Ectodermal cell (in vitro differentiated cells): ENCODE data around the gene JPT2.

Experiments used
- H3K27ac ChIP-seq: 2 replicates; pipeline ENCODE4 v1.7.0; 2013; ENCODE audit warnings: mild to moderate bottlenecking, low read depth, low read length; ENCODE audit not compliant: insufficient read depth, poor library complexity, severe bottlenecking
- H3K27me3 ChIP-seq: 2 replicates; pipeline ENCODE4 v1.7.0; 2013; ENCODE audit warnings: mild to moderate bottlenecking, low read length; ENCODE audit not compliant: insufficient read depth, control insufficient read depth, poor library complexity, severe bottlenecking
- H3K36me3 ChIP-seq: one replicate; pipeline ENCODE4 v1.7.0; 2013; ENCODE audit warnings: low read length; ENCODE audit not compliant: control insufficient read depth, insufficient read depth
- H3K4me1 ChIP-seq: one replicate; pipeline ENCODE4 v1.7.0; 2013; ENCODE audit warnings: low read length; ENCODE audit not compliant: control insufficient read depth, insufficient read depth
- H3K4me3 ChIP-seq: 2 replicates; pipeline ENCODE4 v1.7.0; 2013; ENCODE audit warnings: low read depth, low read length, control low read depth; ENCODE audit not compliant: insufficient read depth
- H3K9me3 ChIP-seq: 2 replicates; pipeline ENCODE4 v1.7.0; 2013; ENCODE audit warnings: mild to moderate bottlenecking, low read length, moderate library complexity; ENCODE audit not compliant: control insufficient read depth
- WGBS, 2 experiments: methylation state at CpG; one replicate each; pipeline ENCODE4 v1.1.7; 2013; ENCODE audit warnings: missing lambda C conversion rate in 2 of 2; 5-methylcytosine and 5-hydroxymethylcytosine counted together

Gene JPT2

GRCh38 chr16:1661826-1662225 is 16.3 kb upstream of the JPT2 start:
- H3K4me3 ChIP-seq = no peak overlapping the region
- WGBS, 2 experiments = 93 to 95% methylated on average over 2 of the region's 2 CpGs
- H3K36me3 ChIP-seq = peaks cover 44% of the 10 kb centered on the region
- H3K4me1 ChIP-seq = no peaks in the 10 kb centered on the region
- no peak overlapping the region for H3K27ac ChIP-seq
- H3K9me3 ChIP-seq = no peaks in the 10 kb centered on the region
- H3K27me3 ChIP-seq = no peaks in the 10 kb centered on the region

GRCh38 chr16:1662543-1662942 is 15.5 kb upstream of the JPT2 start:
- H3K4me3 ChIP-seq = no peak overlapping the region
- no peaks in the 10 kb centered on the region for H3K4me1 ChIP-seq
- no peaks in the 10 kb centered on the region for H3K9me3 ChIP-seq
- H3K27ac ChIP-seq = no peak overlapping the region
- H3K36me3 ChIP-seq = peaks cover 51% of the 10 kb centered on the region
- WGBS, 2 experiments = 96% methylated on average over 20 of the region's 20 CpGs
- H3K27me3 ChIP-seq = no peaks in the 10 kb centered on the region

GRCh38 chr16:1665829-1666228 is 12.2 kb upstream of the JPT2 start:
- H3K27ac ChIP-seq = no peak overlapping the region
- no peaks in the 10 kb centered on the region for H3K9me3 ChIP-seq
- H3K36me3 ChIP-seq = peaks cover 71% of the 10 kb centered on the region
- no peaks in the 10 kb centered on the region for H3K4me1 ChIP-seq
- no peaks in the 10 kb centered on the region for H3K27me3 ChIP-seq
- H3K4me3 ChIP-seq = no peak overlapping the region
- 95% methylated on average over 15 of the region's 15 CpGs for WGBS, 2 experiments

DNA sequence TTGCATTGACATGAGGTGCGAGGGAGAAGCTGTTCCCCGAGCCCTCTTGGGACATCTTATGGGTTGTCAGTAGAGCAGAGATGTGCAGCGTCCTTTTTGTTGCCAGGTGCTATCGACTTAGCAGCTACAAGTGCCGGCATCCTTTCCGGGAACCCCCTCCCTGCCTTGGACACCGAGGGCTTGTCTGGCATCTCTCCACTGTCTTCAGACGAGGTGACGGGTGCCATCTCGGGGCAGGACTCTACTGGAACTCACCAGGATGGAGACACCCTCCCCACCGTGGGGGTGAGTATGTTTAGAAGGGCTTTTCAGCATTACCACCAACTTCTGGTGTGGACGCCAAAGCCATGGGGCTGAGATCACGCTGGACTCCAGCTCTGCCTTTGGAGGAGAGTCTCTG is 11.8 kb upstream of the JPT2 start:
- peaks cover 76% of the 10 kb centered on the region for H3K36me3 ChIP-seq
- WGBS, 2 experiments = 95 to 97% methylated on average over 13 of the region's 13 CpGs

DNA sequence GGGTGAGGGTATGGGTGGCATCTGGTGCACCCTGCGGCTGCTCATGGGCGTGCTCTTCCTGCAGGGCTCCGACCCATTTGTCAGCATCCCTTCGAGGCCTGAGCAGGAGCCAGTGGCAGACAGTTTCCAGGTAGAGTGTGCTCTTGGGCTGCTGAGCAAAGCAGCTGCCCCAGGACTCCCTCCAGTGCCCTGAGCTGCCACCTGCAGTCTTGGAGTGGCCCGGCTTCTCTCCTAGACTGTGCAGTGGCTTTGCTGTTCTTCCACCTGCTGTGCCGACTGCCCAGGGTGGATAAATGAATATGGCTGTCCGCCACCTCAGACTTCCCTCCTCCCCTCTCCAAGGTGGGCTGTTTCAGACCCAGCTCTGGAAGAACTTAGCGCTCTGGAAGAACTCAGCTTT is 10.8 kb upstream of the JPT2 start:
- H3K4me1 ChIP-seq = no peaks in the 10 kb centered on the region
- H3K9me3 ChIP-seq = no peaks in the 10 kb centered on the region
- no peak overlapping the region for H3K4me3 ChIP-seq
- H3K27ac ChIP-seq = no peak overlapping the region
- no peaks in the 10 kb centered on the region for H3K27me3 ChIP-seq
- WGBS, 2 experiments = 96% methylated on average over 8 of the region's 8 CpGs
- H3K36me3 ChIP-seq = peaks cover 72% of the 10 kb centered on the region

More for the DNA sequence above, 11.8 kb upstream of the JPT2 start:
- Histone ChIP-seq H3K27me3 (no peaks in the 10 kb centered on the region), H3K9me3 (no peaks in the 10 kb centered on the region), H3K4me3 (no peak overlapping the region), H3K4me1 (no peaks in the 10 kb centered on the region), H3K27ac (no peak overlapping the region)

DNA sequence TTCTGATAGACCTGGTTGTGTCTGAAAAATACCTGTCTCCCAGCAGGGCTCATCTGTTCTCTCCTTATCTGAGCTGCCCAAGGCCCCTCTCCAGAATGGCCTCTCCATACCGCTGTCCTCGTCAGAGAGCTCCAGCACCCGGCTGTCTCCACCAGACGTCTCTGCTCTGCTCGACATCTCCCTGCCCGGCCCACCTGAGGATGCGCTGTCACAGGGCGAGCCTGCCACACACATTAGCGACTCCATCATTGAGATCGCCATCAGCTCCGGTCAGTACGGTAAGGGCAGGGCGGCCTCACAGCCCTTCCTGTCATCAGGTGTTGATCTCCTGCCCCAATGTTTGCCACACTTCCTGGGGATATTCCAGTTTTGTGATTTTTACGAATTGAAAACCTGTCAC is 10.2 kb upstream of the JPT2 start:
- Histone ChIP-seq H3K9me3 (no peaks in the 10 kb centered on the region), H3K27me3 (no peaks in the 10 kb centered on the region), H3K27ac (no peak overlapping the region), H3K4me3 (no peak overlapping the region), H3K36me3 (peaks cover 66% of the 10 kb centered on the region), H3K4me1 (no peaks in the 10 kb centered on the region)
- WGBS, 2 experiments = 95 to 96% methylated on average over 14 of the region's 14 CpGs

- Histone ChIP-seq H3K36me3 (peaks cover 61% of the 10 kb centered on the region), H3K4me3 (no peak overlapping the region)
- WGBS, 2 experiments = 96% methylated on average over 22 to 23 of the region's 23 CpGs
These were observed 9.3 kb upstream of the JPT2 start for GRCh38 chr16:1668612-1669319.

DNA sequence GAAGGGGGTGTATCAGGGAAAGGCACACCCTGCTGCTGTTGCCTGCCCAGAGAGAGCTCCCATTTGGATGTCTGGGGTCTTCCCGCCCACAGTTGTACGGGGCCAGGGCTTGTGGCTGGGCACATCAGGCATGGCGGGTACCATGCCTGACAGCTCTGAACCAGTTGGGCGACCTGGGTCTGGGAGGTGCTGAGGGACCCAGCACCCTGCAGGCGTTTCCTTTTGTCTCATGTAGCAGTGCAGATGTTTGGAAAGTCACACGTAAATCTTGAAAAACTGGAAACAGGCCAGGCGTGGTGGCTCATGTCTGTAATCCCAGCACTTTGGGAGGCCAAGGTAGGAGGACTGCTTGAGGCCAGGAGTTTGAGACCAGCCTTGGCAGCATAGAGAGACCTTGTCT is 8.4 kb upstream of the JPT2 start:
- 93 to 97% methylated on average over 7 of the region's 7 CpGs for WGBS, 2 experiments
- Histone ChIP-seq H3K4me1 (no peaks in the 10 kb centered on the region), H3K27ac (no peak overlapping the region), H3K4me3 (no peak overlapping the region), H3K9me3 (no peaks in the 10 kb centered on the region), H3K27me3 (no peaks in the 10 kb centered on the region), H3K36me3 (peaks cover 63% of the 10 kb centered on the region)

More at GRCh38 chr16:1668612-1669319, 9.3 kb upstream of the JPT2 start:
- no peaks in the 10 kb centered on the region for H3K4me1 ChIP-seq
- H3K27ac ChIP-seq = no peak overlapping the region
- H3K27me3 ChIP-seq = no peaks in the 10 kb centered on the region
- no peaks in the 10 kb centered on the region for H3K9me3 ChIP-seq

GRCh38 chr16:1670371-1670770 is 7.7 kb upstream of the JPT2 start:
- Histone ChIP-seq H3K27ac (no peak overlapping the region), H3K36me3 (peaks cover 62% of the 10 kb centered on the region), H3K27me3 (no peaks in the 10 kb centered on the region), H3K9me3 (no peaks in the 10 kb centered on the region), H3K4me3 (no peak overlapping the region), H3K4me1 (no peaks in the 10 kb centered on the region)
- WGBS, 2 experiments = 95 to 96% methylated on average over 19 of the region's 19 CpGs

GRCh38 chr16:1670866-1671265 is 7.2 kb upstream of the JPT2 start:
- Histone ChIP-seq H3K36me3 (peaks cover 60% of the 10 kb centered on the region), H3K4me1 (no peaks in the 10 kb centered on the region), H3K27ac (no peak overlapping the region), H3K4me3 (no peak overlapping the region), H3K9me3 (no peaks in the 10 kb centered on the region), H3K27me3 (no peaks in the 10 kb centered on the region)
- WGBS, 2 experiments = 95 to 96% methylated on average over 7 of the region's 7 CpGs
